Cerebellar nuclear complex (tissue), 1 donor: ENCODE measurements around the gene PMCH.
"Not testable (repeated sequence)": the region's sequence is repeated elsewhere in the genome, so short reads cannot be mapped to it uniquely, and the experiment has no call there.

Experiments used
- DNase-seq, 2 experiments: peaks; one replicate each; lab custom pipeline; 2025; lab: John Stamatoyannopoulos, UW

PMCH gene, protein sequence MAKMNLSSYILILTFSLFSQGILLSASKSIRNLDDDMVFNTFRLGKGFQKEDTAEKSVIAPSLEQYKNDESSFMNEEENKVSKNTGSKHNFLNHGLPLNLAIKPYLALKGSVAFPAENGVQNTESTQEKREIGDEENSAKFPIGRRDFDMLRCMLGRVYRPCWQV

DNA sequence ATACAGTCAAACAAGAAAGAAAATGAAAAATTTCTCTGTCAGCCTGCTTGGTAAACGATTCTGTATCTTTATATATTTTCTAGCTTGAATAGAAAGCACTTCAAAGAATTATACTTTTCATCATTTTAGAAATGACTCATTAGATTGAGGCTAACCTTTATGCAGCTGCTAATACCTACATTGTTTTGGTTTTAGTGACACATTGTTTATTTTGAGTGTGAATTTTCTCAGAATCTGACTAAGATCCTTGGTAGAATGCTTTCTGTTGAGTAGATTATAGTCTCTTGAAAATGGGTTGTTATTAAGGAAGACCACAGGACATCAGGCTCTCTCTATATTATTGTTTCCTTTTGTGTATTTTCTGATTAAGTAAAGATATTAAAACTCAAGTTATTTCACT is at the start of gene PMCH:
TSS of gene PMCH (minus strand) at position 45 of the 400 bp plus-strand sequence. CDS start 63 bp downstream, outside the sequence.
- no peak for DNase-seq

- DNase-seq: not testable (repeated sequence)
Measured at GRCh38 chr12:102240859-102241258, 43.2 kb upstream of the PMCH start.

GRCh38 chr12:102234599-102234998 is 37.0 kb upstream of the PMCH start:
- DNase-seq: no peak

DNA sequence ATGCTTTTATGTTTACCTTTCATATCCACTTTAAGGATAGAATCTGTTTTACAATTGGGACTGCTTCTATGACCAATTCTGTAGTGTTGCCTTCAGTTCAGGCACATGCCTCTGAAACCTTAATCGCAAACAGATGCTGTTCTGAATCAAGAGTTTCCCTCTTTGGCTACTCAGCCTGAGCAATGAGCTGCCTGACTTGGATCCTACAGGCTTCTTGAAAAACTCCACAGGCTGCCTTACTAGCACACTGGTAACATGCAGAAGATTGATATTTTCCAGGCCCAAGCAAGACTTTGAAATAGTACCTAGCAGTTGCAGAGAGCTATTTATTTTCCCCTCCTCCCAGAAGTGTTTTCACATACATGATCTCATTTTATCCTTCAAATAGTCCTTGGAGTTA is 34.8 kb upstream of the PMCH start:
- no peak for DNase-seq

DNA sequence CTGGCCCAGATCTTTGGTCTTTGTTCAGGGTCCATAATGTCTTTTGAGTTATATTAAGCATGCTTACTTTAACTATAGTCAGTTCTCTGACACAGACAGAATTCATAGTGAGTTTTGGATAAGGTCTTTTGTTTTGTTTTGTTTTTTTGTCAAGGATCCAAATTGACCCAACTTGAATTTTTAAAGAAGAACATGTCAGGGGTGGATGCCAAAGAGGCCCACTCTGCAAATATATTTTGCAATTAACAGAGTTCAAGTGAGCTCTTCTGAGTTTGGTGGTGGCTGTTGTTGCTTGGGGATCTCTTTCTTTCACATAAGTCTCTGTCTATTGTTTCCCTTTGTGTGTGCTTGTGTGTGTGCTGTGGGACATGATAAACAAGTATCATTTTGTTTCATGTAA is 34.4 kb upstream of the PMCH start:
- no peak for DNase-seq

DNA sequence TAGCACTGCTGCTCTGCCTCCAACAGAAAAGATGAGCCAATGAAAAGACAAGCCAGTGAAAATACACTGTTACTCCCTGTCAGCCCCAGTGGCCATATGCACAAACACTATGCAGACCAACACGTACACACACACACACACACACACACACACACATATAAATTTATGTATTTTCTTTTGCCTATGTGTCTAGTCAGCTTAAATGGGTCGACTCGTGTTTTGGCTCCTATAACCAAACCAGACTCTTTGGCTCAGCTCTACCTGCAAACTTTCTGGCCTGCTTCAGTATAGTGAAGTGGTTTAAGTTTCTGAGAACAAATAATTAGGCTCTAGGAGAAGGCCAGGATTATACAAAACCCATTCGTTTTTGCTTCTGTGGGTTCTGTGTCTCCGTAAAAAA is 30.3 kb upstream of the PMCH start:
- no peak for DNase-seq

DNA sequence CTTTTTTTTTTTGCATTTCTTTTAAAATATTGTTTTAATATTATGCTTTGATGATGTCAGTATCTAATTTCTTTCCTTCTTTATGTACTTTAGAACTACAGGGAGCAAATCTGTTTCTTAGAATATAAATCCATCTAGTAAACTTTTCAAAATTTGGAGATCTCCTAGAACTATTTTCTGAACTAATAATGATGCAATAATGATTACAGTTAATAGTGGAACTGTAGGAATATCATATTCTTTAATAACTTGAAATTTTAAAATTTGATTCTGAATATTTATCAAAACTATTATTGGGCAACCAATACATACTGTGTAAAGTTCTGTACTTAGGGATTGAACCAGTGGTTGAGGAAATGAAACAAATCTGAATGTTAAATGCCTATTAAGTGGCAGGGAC is 23.1 kb upstream of the PMCH start:
- no peak for DNase-seq

DNA sequence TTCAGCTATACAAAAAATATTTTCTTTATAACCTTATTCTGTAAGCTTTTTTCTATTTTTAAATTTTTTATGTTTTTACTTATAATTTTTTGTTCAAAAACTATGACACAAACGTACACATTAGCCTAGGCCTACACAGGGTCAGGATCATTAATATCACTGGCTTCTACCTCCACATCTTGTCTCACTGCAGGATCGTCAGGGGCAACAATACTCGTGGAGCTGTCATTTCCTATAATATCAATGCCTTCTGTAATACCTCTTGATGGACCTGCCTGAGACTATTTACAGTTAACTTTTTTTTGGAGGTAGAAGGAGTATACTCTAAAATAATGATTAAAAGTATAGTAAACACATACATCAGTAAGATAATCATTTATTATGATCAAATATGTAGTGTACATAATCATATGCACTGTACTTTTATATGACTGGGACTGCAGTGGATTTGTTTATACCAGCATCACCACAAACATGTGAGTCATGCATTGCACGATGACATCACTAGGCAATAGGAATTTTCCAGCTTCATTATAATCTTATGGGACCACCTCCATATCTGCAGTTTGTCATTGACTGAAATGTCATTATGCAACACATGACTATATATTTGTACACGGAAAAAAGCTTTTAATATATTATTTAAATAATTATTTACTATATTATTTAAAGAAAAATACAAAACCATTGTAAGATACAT is 18.5 kb upstream of the PMCH start:
- no peak for DNase-seq

DNA sequence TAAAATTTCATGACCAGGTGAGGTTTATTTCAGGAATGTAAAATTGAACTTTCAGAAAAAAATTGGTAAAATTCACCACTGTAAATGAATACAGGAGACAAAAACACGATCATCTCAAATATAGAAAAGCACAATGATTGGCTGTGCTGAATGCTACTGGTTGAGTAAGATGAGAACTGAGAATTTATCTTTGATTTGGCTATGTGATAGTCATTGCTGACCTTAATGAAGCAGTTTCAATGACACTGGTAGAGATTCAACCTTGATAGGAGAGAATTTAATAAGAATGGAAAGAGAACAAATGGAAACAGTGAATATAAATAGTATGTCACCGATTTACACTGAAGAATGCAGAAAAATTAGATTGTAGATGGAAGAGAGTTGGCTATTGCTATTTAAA is 6.4 kb upstream of the PMCH start:
- no peak for DNase-seq

DNA sequence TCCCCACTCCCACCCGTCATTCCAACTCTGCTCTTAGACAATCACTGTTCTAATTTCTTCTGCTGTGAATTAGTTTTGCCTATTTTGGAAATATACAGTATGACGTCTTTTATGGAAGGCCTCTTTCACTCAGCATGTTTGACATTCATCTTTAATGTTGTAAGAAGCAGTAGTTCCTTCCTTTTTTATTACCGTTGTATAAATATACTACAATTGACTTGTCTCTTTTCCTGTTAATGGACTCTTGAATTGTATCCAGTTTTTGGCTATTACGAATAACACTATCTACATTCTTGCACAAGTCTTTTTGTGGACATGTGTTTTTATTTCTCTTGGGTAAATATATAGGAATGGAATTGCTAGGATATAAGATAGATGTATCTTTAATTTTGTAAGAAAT is 4.9 kb upstream of the PMCH start:
- no peak for DNase-seq

GRCh38 chr12:102201436-102202061 is 3.9 kb upstream of the PMCH start:
- no peak for DNase-seq

GRCh38 chr12:102195826-102196225 is 1.8 kb downstream of the PMCH start:
- no peak for DNase-seq

DNA sequence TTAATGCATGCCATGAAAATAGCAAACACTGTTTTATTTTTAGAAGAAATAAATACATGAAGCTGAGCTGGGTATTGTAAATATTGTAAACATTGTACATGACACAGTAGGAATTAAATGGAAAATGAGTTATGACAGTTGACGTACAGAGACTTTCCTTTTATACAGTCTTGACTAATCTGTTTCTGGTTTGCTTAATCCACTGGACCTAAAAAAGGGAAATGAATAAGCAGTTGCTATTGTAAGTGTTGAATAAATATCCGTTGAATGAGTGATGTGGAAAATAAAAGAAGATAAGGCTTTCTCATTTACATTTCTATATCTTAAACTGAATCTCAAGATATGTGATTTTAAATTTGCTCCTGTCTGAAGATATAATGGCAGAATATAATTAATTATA is 15.0 kb downstream of the PMCH start:
- no peak for DNase-seq

- DNase-seq: no peak
Measured at GRCh38 chr12:102174761-102175160, 22.9 kb downstream of the PMCH start.

DNA sequence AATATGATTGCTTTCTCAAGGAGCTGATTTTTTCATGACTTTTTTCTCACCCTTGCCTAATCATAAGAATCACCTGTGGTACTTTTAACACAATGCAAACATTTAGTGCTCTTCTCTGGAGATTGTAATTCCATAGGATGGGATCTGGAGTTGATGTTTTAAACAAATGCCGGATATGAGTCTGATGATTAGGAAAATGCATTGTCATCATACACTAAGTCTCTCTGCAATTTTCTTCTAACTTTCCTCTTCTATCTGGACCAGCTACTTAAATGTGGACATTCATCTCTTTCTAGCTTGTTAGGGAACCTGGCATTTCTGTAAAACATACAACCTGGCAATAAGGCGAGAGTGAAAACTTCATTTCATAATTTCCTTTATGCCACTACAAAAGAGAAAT is 23.5 kb downstream of the PMCH start:
- no peak for DNase-seq

DNA sequence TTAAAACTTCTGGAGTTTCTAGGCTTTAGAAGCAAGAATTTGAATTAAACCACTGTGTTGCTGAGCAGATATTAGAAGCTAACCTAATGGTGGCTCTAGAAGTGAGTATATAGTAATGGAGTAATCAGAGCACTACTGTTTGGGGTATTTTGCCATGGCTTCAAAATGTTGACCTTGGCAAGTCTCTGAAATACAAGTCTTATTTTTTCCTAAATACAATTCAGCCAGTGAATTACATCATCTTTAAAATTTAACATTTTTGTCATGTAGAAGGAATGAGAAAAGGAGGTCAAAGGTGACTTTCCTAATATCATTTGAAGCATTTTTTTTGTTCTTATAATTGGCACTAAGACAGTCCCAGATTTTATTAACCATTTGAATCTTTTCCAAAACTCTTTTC is 25.2 kb downstream of the PMCH start:
- DNase-seq: no peak

GRCh38 chr12:102171951-102172350 is 25.7 kb downstream of the PMCH start:
- DNase-seq: no peak

DNA sequence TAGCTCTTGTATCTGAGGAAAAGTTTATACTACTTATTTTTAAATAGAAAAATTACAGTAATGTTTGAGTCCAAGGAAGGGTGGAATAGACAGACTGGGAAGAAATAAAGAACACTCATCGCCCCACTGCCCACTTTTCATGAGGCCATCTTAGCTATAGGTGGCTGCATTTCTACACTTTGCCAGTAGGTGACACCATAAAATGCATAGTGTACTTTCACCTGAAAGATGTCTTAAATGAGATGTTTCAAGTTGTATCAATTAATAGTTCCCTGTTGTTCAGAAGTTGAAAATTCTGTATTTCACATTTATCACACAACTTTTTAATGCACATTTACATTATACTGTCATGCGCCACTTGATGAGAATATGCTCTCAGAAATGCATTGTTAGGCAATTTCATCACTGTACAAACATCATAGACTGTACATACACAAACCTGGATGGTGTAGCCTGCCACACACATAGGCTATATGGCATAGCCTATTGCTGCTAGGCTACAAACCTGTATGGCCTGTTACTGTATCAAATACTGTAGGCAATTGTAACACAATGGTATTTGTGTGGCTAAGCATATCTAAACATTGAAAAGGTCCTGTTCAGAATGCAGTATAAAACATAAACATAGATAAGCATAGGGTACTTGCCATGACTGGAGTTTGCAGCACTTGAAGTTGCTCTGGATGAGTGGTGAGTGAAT is 27.6 kb downstream of the PMCH start:
- DNase-seq: no peak

DNA sequence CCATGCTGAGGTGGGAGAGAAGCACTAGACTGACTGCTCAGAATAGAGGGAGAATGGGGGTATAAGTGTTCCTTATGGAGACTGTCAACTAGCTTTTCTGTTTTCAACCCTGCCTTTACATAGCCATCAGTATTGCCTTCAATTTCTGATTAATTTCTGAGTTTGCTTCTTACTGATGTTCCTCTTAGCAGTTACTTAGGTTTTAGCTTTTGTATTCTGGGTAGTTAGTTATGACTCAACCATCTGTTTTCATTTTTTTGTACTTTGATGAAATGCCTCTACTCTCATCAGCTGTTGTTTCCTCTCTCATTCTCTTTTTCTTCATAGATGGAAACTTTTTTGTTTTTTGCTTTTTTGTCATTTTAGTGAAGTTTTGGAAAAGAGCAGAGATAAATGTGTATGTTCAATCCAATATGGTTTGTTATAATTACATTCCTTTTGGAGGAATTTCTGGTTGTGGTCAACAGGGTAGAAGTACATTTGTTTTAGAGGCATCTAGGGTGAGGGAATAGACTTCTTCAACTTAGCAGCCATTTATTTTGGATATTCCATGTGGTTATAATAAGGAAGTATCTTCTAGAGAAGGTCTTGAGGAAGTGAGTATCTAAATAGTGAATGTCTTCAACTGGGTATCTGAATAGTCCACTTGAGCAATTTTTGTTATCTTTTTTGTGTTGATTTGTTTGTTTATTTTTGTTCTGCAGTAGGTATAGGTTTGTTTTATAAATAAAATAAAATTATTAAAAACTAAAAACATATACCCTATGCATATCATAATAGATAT is 29.6 kb downstream of the PMCH start:
- DNase-seq: no peak

GRCh38 chr12:102163383-102163782 is 34.2 kb downstream of the PMCH start:
- no peak for DNase-seq

- DNase-seq: not testable (repeated sequence)
Measured at GRCh38 chr12:102155206-102155605, 42.4 kb downstream of the PMCH start.

DNA sequence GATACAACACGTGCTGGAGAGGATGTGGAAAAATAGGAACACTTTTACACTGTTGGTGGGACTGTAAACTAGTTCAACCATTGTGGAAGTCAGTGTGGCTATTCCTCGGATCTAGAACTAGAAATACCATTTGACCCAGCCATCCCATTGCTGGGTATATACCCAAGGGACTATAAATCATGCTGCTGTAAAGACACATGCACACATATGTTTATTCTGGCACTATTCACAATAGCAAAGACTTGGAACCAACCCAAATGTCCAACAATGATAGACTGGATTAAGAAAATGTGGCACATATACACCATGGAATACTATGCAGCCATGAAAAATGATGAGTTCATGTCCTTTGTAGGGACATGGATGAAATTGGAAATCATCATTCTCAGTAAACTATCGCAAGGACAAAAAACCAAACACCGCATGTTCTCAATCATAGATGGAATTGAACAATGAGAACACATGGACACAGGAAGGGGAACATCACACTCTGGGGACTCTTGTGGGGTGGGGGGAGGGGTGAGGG is 50.5 kb downstream of the PMCH start:
- DNase-seq: not testable (repeated sequence)
